Right ventricle myocardium inferior (tissue), 1 donor: ENCODE data around the gene BICC1. TPM values are rescaled to one million over a fixed set of nuclear protein-coding genes. Genes with fewer than 3 reads are reported as not detected.
A peak's percentile ranks its signal among the peaks of the same experiment; 100 is the strongest.
"Not testable (repeated sequence)": the region's sequence is repeated elsewhere in the genome, so short reads cannot be mapped to it uniquely, and the experiment has no call there.

Experiments used
- ATAC-seq: fragments of 200-7000 bp; cut with Tn5 transposase; one replicate; pipeline ENCODE4 v1.9.1; 2020; ENCODE audit warnings: mild to moderate bottlenecking, moderate library complexity
- DNase-seq: peaks from one replicate; pipeline ENCODE4 v3.0.0; 2021; ENCODE audit errors: missing footprints
- intact Hi-C: fragments of 100-400 bp; cut with DNase I; formaldehyde crosslinking; loops from one replicate; pipeline ENCODE4 v1.11.0; 2022
- total RNA-seq: library from RNA; stranded (reverse); fragmentation: NEBNext Ultra II Directional; extraction: Animal tissue kit (Norgen Biotek cat#: 25700); gene quantifications from one replicate; pipeline ENCODE4 v1.2.1, GENCODE V29; 2021
- donor health status: DM: no; HTN: yes; CAD: no; lungs with severe emphysema.

Gene BICC1
- total RNA-seq, 1 donor from 2014 or later = 8.2 TPM

GRCh38 chr10:58842860-58843376 lies 330.2 kb downstream of the BICC1 start:
- DNase-seq = no peak
- intact Hi-C loops = no loop called here
- no peak for ATAC-seq

- no peak for DNase-seq
- ATAC-seq = no peak
- intact Hi-C loops = no loop called here
These were observed 331.1 kb downstream of the BICC1 start for GRCh38 chr10:58843760-58844159.

- no peak for DNase-seq
- no peak for ATAC-seq
- intact Hi-C loops = no loop called here
These were observed 332.0 kb downstream of the BICC1 start for GRCh38 chr10:58844680-58845079.

- ATAC-seq = no peak
- DNase-seq = no peak
These were observed 334.2 kb downstream of the BICC1 start for GRCh38 chr10:58846856-58847255.

GRCh38 chr10:58851606-58852005 lies 338.9 kb downstream of the BICC1 start:
- no peak for DNase-seq
- intact Hi-C loops = no loop called here

More at GRCh38 chr10:58846856-58847255, 334.2 kb downstream of the BICC1 start:
- intact Hi-C loops = no loop called here

GRCh38 chr10:58853668-58854067 lies 341.0 kb downstream of the BICC1 start:
- intact Hi-C loops = no loop called here
- peak; percentile 65 for ATAC-seq
- no peak for DNase-seq

More at GRCh38 chr10:58851606-58852005, 338.9 kb downstream of the BICC1 start:
- ATAC-seq = no peak

- no peak for DNase-seq
- intact Hi-C loops = no loop called here
- ATAC-seq = no peak
These were observed 342.1 kb downstream of the BICC1 start for GRCh38 chr10:58854811-58855210.

GRCh38 chr10:58856508-58857240 lies 344.0 kb downstream of the BICC1 start:
- DNase-seq (no peak), ATAC-seq (peak; percentile 85)
- intact Hi-C loops = no loop called here

GRCh38 chr10:58857251-58857805 lies 344.7 kb downstream of the BICC1 start:
- intact Hi-C loops = no loop called here
- ATAC-seq = no peak
- no peak for DNase-seq

- intact Hi-C loops, DNase-seq, ATAC-seq: not testable (repeated sequence)
These were observed 345.5 kb downstream of the BICC1 start for GRCh38 chr10:58858123-58858522.

GRCh38 chr10:58859526-58859925 lies 346.9 kb downstream of the BICC1 start:
- no peak for ATAC-seq
- intact Hi-C loops = no loop called here
- no peak for DNase-seq

- no peak for DNase-seq
- intact Hi-C loops = no loop called here
- no peak for ATAC-seq
These were observed 355.0 kb downstream of the BICC1 start for GRCh38 chr10:58867683-58868082.

- no peak for DNase-seq
- ATAC-seq = no peak
- intact Hi-C loops = no loop called here
These were observed 356.2 kb downstream of the BICC1 start for GRCh38 chr10:58868736-58869435.

- ATAC-seq = no peak
- intact Hi-C loops = no loop called here
- DNase-seq = no peak
These were observed 357.4 kb downstream of the BICC1 start for GRCh38 chr10:58870070-58870469.

- intact Hi-C loops = no loop called here
- DNase-seq (no peak), ATAC-seq (no peak)
These were observed 360.5 kb downstream of the BICC1 start for GRCh38 chr10:58873161-58873560.

Other genes starting within 250 kb of the BICC1 start
- 2.5 TPM for gene IPMK, start 245.0 kb upstream of the BICC1 start, total RNA-seq
- gene CISD1, start 243.7 kb upstream of the BICC1 start, total RNA-seq = 176 TPM
- gene UBE2D1, start 177.9 kb upstream of the BICC1 start, total RNA-seq = 55.3 TPM
- 32.0 TPM for gene TFAM, start 127.5 kb upstream of the BICC1 start, total RNA-seq